Epithelial cell of prostate (primary cell): ENCODE data around the gene BANP.

Experiments used
- DNase-seq: peaks from one replicate; pipeline ENCODE4 v3.0.0-alpha.2; 2011; ENCODE audit warnings: low read depth, low spot score
- H3K27ac ChIP-seq: fragments of 450-650 bp; 2 replicates; pipeline ENCODE4 v1.5.1; 2017; ENCODE audit warnings: mild to moderate bottlenecking

The BANP gene

DNA sequence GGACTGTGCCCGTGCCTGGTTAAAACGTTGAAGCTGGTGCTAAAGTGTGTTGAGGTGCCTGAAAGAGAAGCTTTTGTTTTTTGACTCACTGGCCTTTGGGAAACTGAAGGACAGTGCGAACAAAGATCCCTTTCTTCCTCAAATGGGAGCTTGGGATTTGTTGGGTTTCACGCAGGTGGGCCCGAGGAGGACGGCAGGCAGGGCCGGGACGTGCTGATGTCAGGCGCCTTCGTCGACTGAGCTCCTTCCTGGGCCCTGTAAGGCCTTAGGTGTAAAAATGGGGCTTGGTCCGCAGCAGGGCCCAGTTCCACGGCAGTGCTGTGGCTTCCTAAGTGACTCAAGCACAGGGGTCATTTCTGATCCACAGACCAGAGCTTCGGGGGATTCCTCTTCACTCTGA, 106.9 kb downstream of the BANP start:
- no peak for DNase-seq
- no peak overlapping the region for H3K27ac ChIP-seq

- DNase-seq: no peak
- no peak overlapping the region for H3K27ac ChIP-seq
Observed at GRCh38 chr16:88058817-88059216, 107.6 kb downstream of the BANP start.

DNA sequence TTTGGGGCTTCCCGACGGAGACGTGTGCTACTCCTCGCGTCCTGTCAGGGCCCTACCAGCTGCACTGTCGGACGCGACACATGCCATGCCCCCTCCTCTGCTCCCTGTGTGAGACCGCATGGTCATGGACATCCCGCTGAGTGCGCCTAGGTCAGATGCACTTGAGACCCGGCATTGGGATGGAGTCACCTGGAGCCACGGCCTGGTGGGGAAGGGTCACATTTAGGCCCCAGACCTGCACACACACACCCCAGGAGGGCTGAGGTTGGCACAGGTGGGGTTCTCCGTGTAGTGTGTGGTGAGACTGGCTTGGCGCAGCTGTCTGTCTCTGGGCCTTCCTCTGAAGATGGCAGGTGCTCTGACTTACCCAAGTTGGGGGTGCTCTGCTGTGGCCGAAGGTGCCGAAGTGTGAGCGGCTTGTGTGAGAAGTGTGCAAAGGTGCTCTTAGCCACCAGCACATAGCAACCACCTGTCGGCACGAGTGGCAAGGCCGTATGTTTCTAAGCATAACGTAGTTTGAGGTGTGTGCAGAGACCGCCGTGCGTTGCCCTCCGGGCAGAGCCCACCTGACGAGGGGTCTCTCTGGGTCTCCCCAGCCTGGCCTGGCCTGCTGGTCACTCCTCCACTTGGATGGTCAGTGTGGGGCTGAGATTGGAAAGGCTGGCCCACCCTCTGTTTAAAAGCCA, 108.6 kb downstream of the BANP start:
- no peak overlapping the region for H3K27ac ChIP-seq
- no peak for DNase-seq

DNA sequence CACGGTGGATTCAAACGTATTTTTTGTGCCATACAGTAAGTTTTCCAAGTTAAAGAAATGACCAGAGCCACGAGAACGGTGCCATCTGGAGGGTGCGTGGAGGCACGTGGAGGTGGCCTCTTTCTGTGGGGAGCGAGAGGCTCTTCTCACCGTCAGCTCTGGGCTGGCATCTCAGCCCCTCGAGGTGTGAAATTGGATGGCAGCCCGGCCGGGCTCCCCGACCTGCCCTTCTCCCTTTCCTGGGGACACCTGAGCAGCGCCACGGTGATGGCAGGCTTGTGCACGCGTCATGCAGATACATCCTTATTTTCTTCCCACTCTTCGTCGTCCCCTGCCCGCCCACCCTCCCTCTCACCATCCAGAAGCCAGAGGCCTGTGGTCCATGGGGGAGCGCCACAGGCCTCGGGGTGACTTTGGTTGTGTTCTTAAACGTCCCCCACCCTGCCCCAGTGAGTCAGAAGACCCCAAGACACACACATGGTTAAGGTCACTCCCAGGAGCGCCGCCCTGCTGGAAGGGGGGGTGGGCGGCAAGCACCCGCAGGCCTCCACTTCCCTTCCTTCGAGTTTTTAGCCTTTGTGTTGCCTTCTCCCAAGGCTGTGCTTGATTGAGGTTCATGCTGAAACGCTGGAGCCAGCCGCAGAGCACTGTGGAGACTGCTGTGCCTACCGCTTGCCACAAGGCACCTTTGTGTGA, 109.4 kb downstream of the BANP start:
- no peak overlapping the region for H3K27ac ChIP-seq
- DNase-seq: no peak

DNA sequence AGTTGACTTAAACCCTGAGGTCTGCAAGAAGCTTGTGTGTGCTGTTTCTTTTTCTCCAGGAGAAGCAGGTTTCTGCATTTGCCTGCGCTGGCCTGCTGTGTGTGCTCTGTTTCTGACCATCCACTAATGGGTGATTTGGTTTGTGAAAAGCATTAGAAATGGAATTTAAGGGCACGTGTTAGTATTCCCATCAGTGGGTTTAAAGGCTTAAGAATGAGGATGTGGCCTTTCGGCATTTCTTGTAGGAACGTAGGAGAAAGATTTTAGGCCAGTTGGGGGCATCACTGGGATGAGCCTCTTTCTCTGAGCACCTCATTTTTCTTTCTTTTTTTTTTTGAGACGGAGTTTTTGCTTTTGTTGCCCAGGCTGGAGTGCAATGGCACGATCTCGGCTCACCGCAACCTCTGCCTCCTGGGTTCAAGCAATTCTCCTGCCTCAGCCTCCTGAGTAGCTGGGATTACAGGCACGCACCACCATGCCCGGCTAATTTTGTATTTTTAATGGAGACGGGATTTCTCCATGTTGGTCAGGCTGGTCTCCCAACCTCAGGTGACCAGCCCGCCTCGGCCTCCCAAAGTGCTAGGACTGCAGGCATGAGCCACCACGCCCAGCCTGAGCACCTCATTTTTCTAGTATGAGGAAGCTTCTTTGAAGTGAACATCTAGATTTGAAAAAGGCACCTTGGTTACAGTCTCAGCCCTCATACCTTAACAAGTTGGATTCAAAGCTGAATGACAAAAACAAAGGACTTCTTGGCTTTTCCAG, 110.3 kb downstream of the BANP start:
- no peak overlapping the region for H3K27ac ChIP-seq
- no peak for DNase-seq

- no peak for DNase-seq
- no peak overlapping the region for H3K27ac ChIP-seq
Observed at GRCh38 chr16:88062341-88063210, 111.3 kb downstream of the BANP start.

DNA sequence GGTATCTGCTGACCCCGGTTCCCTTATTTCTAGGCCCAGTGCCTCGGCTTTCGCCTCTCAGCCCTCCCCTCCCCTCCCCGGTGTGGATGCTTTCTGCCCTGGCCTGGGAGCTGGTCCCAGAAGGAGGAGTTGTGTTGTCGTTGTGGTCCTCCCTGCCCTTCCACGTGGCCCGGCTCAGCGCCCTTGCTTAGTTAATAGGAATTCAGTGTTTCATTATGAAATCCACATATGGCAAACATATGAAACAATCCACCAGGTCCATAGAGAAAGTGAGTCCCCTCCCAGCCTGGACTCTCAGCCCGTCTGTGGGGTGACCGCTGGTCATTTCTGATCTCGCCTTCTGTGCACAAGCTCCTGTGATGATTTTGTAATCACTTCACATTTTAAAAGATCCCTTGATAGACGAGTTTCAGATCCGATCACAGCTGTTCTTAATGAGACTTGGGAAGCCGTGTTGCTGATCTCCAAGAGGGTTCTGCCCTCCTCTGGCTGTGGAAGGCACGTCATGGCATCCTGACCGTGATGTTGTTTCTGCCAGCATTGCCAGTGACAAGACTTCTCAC, 112.1 kb downstream of the BANP start:
- DNase-seq: no peak

DNA sequence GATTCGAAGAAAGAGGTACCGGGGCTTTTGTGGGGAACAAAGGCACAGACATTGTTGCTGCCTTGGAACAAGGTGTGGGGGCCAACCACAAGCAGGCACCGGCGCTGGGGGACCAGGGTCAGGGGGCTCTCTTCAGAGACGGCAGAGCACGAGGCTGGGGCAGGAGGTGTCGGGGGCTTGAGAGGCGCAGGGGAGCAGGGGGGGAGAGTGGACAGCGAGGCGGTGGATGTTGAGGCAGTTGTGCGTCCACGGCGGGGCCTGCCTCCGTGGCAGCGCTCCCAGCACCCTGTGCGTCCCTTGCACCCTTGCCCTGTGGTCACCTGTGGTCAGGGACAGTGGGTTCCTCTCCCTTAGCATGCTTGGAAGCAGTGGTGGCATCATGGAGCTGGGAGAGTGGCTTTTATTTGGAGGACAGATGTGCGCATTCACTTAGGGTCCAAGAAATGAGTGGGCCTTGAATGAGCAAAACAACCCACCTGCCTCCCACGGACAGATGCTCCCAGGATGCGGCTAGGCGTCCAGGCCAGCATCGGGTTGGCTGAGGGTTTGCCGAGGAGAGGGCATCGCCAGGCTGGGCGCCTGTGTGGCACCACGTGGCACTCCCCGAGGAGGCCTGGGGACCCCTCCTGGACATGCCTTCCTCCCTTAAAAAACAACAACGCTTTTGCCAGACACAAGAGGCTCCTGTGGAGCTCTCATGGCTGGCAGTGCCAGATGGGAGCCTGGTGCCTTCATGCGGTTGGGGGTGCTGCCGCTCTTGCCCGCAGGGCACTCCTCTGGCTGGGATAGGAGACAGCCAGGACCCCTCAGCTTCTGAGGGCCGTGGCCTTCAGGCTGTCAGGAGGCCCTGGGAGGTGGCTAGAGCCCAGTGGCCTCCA, 113.0 kb downstream of the BANP start:
- DNase-seq: no peak
- H3K27ac ChIP-seq: no peak overlapping the region

More for the DNA sequence above, 112.1 kb downstream of the BANP start:
- no peak overlapping the region for H3K27ac ChIP-seq

DNA sequence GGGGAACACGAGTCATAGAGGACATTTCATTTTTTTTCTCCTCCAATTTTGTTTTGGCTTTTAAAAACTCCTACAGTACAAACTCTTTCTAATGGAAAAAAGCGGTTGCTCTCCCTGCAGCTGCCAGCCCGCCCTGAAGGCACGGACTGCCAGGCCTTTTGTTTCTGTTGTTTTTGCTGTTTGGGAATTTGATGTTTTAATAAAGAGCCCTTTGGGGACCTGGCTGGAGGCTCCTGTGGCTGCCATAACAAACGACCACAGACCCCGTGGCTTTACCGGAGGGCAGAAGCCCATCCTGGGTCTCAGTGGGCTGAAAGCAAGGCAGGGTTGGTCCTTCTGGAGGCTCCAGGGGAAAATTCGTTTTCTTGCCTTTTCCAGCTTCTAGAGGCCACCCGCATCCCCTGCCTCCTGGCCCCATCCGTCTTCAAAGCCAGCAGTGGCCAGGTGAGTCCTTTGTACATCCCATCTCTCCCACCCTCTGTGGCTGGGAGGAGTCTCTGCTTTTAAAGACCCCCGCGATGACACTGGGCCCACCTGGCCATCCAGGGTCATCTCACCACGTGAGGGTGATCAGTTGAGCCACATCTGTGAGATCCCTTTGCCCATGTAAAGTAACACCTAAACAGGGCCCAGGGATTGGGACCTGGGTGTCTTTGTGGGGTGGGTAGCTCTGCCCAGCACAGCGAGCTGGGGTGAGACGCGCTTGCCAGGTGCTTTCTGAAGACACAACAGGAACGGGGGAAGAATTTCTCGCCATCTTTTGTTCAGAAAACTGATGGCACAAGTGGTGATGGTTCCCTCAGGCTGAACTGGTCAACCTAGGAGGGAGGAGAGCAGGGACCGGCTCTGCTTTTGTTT, 113.9 kb downstream of the BANP start:
- H3K27ac ChIP-seq: no peak overlapping the region
- DNase-seq: no peak

GRCh38 chr16:88065747-88066142, 114.5 kb downstream of the BANP start:
- no peak for DNase-seq
- H3K27ac ChIP-seq: no peak overlapping the region

- no peak overlapping the region for H3K27ac ChIP-seq
- no peak for DNase-seq
Observed at GRCh38 chr16:88066234-88066633, 115.0 kb downstream of the BANP start.

- DNase-seq: no peak
- H3K27ac ChIP-seq: no peak overlapping the region
Observed at GRCh38 chr16:88066680-88067529, 115.7 kb downstream of the BANP start.

- DNase-seq: no peak
- H3K27ac ChIP-seq: no peak overlapping the region
Observed at GRCh38 chr16:88067530-88068411, 116.5 kb downstream of the BANP start.

- DNase-seq: no peak
- H3K27ac ChIP-seq: no peak overlapping the region
Observed at GRCh38 chr16:88068476-88069396, 117.5 kb downstream of the BANP start.

- no peak for DNase-seq
- H3K27ac ChIP-seq: no peak overlapping the region
Observed at GRCh38 chr16:88069397-88070168, 118.3 kb downstream of the BANP start.
